Hematopoietic multipotent progenitor cell (in vitro differentiated cells): ENCODE measurements around the gene GUCY2F. TPM values are rescaled to one million over a fixed set of nuclear protein-coding genes. Genes with fewer than 3 reads are reported as not detected.
A peak's percentile ranks its signal among the peaks of the same experiment; 100 is the strongest.

Experiments used
- DNase-seq, 3 donors: peaks; one replicate each; pipeline ENCODE4 v3.0.0-alpha.2; 2011 to 2015; ENCODE audit warnings: low read depth in 2 of 3, low spot score in 2 of 3
- total RNA-seq: library from RNA; depleted of rRNA; stranded (reverse); fragments of >200 nt; gene quantifications from one replicate; pipeline ENCODE4 v1.2.3, GENCODE V29; 2012

GUCY2F gene
- total RNA-seq, 1 donor: not detected

DNA sequence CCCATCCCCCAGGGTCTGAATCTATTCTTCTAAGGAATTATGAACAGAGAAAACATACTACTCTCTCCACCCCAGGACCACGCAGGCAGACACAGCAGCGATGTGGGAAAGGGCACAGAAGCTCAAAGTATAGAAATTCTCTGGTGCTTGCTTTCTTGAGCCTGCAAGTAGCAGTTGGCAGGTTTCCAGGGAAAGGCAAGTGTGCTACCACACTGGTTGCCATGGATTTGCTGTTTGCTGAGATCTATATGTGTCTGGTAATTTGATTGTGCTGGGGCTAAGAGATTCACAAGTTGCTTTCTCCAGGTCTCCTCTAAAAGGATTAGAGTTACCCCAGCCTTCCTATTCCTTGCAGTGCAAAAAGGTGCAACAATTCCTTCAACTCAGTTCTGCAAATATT, 83.1 kb downstream of the GUCY2F start:
- DNase-seq: no peak

GRCh38 chrX:109398061-109398460, 83.8 kb downstream of the GUCY2F start:
- DNase-seq: no peak

GRCh38 chrX:109393859-109394258, 88.0 kb downstream of the GUCY2F start:
- DNase-seq: no peak

GRCh38 chrX:109392895-109393294, 89.0 kb downstream of the GUCY2F start:
- DNase-seq: no peak

DNA sequence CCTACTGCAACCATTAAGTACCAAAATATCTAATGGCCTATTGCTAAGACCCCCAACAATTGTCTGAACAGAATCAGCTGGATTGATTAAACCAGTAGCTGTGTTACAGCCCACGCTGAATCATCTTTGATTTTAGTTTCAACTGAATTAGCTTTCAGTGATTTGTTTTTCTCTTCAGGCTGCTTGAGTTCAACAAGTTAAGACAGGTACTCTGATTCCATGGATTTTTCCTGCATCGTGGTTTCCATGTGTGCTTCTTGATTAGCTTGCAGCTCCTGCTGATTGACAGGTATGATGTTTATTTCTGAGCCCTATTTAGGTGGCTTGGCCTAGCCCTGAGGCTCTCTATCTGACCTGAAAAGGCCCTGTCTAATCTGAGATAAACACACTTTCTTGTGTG, 91.3 kb downstream of the GUCY2F start:
- no peak for DNase-seq

DNA sequence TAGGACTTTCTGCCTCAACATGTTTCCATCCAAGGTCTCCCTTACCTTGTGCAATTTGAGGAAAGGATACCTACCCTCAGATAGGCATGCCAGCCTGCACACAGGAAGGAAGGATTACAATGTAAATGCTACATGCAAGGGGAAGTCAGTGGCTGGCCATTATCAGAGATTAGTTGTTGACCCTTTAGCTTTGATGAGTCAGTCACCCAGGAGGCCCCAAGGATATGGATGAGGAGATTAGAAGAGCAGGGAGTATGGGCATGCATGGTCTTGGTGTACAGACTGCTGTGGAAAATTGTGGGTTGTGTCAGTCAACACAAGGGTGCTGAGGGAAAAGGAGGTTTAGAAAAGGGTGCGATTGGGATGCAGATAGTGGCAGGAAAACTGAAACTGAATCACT, 92.0 kb downstream of the GUCY2F start:
- DNase-seq: no peak

DNA sequence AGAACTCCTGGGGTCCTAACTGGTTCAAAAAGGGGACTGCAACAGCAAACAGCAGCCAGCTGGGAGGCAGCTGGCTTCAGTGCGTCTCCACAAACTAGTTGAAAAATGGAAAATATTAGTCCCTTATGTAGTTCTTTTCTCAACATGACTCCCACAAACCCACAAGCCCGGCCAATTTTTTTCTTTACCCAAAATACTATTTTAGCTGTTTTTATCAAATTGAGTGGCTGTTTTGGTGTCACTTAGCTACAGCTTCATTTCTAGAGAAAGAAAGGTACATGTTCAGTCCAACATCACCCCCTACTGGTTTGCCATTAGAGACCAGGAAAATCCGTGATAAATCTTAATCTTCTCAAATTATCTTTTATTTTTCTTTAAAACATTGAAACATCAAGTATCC, 97.2 kb downstream of the GUCY2F start:
- DNase-seq: peak in 2 of 3 donors; percentile 1 to 29

- no peak for DNase-seq
These were observed 99.6 kb downstream of the GUCY2F start for GRCh38 chrX:109382332-109382731.

DNA sequence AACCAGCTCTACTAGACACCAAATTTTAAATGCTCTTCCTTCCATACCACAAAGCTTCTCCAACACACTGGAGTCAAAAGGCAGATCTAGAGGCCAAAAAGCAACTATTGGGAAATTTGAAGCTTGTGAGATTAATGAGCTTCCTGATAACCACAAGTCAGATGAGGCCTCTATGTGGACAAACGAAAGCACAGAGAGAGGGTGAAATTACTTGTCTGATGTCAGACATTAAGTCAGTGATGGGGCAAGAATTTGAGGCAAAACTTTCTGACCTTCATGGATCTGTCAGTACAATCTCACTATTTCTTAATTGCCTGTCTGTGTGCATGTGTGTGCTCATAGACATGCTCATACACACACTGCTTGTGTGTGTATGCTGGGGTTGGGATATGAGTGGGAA, 103.6 kb downstream of the GUCY2F start:
- DNase-seq: no peak

GRCh38 chrX:109374262-109374960, 107.5 kb downstream of the GUCY2F start:
- DNase-seq: no peak

- DNase-seq: no peak
These were observed 108.4 kb downstream of the GUCY2F start for GRCh38 chrX:109373468-109373867.

- no peak for DNase-seq
These were observed 109.2 kb downstream of the GUCY2F start for GRCh38 chrX:109372716-109373115.

DNA sequence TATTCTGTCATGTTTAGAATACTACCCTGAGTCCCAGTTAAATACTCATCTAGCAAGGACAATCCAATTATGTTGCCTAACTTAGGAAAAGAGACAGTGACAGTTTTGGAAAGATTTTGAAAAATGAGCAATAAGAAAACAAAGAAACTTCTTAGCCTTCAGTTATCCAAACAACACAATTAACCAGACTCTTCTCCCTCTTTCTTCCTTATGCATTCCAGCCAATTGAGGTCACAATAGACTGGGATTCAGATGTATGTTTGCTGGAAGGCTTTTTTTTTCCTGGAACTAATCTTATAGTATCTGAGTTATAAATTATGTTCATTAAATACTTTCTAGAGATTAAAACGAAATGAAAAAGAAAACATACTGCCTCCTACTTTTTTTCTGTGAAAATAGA, 109.6 kb downstream of the GUCY2F start:
- DNase-seq: no peak

DNA sequence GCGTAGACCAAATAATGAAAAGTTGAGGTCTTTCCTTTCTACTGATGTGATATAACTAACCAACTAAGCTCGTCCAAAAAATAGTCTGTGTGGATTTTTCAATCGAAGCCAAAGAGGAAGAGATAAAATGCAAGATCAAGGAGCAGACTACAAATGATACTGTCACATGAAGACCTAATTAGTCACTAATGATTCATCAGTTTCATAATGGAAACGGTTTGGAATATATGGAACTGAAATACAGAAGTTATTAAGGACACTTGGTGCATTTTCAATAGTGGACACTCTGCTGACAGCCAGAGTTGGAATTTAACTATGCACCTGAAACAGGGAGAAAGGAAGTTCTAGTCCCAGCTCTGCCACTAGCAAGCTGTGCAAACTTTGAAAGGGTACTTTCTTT, 119.8 kb downstream of the GUCY2F start:
- DNase-seq: no peak

GRCh38 chrX:109360301-109360700, 121.6 kb downstream of the GUCY2F start:
- no peak for DNase-seq

DNA sequence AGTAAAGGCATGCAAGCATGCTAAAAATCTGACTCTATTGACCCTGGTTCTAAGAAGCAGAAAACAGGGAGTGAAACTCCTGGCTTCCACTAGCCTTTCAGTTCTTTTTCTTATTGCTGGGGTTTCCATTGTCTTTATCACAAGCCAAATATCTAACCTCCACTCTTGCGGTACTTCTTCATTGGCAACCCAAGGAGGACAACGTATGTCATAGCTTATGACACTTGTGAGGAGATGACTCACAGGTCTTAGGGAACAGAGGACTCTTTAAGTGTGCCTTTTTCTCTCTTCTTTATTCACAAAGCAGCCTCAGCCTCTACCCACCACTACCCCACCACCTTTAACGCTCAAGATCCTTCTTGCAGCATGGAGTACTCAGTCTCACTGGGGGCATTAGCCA, 124.2 kb downstream of the GUCY2F start:
- no peak for DNase-seq

DNA sequence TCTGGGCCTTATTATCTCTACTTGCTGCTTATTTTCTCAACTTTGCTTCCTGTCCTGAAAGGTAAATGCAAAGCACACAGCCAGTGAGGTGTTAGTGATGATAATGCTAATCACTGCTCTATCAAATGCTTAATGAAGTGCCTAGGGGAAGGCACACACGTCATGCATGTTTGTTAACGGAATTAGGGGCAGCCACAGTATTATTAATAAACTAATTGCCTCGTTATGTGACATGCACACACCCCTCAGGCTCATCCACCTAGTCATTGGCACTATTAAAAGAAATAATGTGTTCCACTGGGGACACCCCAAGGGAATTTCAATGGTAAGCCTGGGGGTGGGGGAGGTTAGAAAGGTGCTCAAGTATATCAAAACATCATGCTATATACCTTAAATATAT, 125.2 kb downstream of the GUCY2F start:
- DNase-seq: no peak

DNA sequence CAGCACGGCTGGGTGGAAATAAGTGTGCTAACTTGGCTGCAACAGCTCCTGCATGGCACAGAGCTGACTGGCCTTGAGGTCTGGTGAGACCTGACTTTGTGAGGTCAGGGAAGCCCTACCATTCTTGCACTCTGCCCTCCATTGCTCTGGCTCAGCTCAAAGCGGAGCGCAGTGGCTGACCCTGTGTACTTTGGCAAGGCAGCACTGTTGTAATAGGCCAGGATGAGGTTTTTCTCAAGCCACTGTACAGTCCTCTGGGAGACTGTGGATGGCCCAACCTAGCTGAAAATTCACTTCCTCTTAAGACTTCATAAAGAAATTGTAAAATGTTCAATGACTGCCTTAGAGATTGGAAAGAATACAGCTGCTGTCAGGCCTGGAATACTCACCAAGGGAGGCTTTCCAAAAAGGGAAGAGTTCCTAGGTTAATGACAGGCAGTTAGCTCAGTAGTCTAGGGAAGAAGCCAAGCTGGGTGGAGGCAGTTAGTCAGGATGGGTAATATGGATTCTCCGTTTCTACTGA, 129.8 kb downstream of the GUCY2F start:
- DNase-seq: no peak

GRCh38 chrX:109351557-109351956, 130.3 kb downstream of the GUCY2F start:
- no peak for DNase-seq

GRCh38 chrX:109350551-109350950, 131.3 kb downstream of the GUCY2F start:
- DNase-seq: no peak

GRCh38 chrX:109350051-109350450, 131.8 kb downstream of the GUCY2F start:
- no peak for DNase-seq

DNA sequence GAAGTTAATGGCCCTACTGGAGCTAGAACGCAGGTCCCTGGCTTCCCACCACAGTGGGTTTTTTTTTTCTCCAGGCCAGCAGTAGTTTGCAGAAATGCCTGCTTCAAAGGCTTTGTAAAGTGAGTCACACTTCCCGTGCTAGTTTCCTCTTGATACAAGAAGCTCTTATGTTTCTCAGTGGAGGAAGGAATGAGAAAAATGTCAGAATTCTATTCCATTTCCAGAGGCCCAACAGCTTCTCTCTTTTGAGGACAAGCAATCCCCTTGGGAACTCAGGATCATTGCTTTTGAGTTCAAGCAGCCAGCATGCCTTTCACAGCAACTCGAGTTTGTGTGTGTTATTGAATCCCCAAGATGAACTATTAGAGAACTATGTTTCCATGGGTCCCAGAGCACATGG, 134.3 kb downstream of the GUCY2F start:
- no peak for DNase-seq

DNA sequence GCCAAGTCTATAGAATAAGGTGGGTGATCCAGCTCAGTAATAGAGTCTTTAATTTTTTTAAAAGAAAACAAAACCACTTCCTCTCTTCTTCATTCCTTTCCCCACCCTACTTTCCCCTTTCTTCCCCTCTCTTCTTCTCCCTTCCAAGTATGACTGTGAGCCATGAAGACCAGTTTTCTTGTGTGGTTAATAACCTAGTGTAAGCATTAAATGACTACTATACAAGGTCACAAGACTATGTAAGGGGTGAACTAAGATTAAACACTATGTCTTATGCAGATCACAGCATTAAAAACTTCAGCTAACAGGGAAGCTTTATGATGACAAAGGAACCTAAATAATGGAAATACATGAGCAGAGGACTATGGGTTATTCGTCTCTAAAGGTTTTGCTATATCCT, 135.4 kb downstream of the GUCY2F start:
- no peak for DNase-seq
